H1 (cell line): Measurements from ENCODE around the gene SLC9A3. TPM values are rescaled to one million over a fixed set of nuclear protein-coding genes. Genes with fewer than 3 reads are reported as not detected.

Source experiments
- polyA plus RNA-seq, 7 experiments: library from polyadenylated mRNA; depleted of rRNA in 3 of 7; stranded (reverse) in 5 of 7; unstranded in 2 of 7; fragments of >200 nt in 5 of 7; fragments of 200-250 nt in 2 of 7; gene quantifications; 1 replicate in 5 of 7; 2 replicates in 1 of 7; 4 replicates in 1 of 7; pipeline versions ENCODE4 v1.2.1 to v1.2.3, GENCODE V29; 2011 to 2013; ENCODE audit warnings: missing spikeins in 2 of 7, mixed read lengths in 2 of 7
- total RNA-seq: library from RNA; stranded (reverse); fragmentation: NEBNext Ultra II Directional; extraction: Animal tissue kit (Norgen Biotek cat#: 25700); gene quantifications from 2 replicates; pipeline ENCODE4 v1.2.1, GENCODE V29; 2021
- TF ChIP-seq, protein P1 (sequence below): IDR thresholded peaks from 2 replicates; pipeline ENCODE4 v1.6.1; 2011; ENCODE audit warnings: low read depth, mild to moderate bottlenecking, low read length; ENCODE audit not compliant: insufficient read depth

The SLC9A3 gene
- total and polyA plus RNA-seq, 2 of the 8 experiments (the other 6 are each of a cell fraction or from before 2014, with no cell fraction given) = 0.95 to 1.0 TPM

GRCh38 chr5:493758-494157, 30.5 kb downstream of the SLC9A3 start (continued):
- TF ChIP-seq, protein P1, sequence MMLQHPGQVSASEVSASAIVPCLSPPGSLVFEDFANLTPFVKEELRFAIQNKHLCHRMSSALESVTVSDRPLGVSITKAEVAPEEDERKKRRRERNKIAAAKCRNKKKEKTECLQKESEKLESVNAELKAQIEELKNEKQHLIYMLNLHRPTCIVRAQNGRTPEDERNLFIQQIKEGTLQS = no peak
